ENCODE data around the gene GPR137. TPM values are rescaled to one million over a fixed set of nuclear protein-coding genes. Genes with fewer than 3 reads are reported as not detected.
A peak's percentile ranks its signal among the peaks of the same experiment; 100 is the strongest.

The GPR137 gene, protein sequence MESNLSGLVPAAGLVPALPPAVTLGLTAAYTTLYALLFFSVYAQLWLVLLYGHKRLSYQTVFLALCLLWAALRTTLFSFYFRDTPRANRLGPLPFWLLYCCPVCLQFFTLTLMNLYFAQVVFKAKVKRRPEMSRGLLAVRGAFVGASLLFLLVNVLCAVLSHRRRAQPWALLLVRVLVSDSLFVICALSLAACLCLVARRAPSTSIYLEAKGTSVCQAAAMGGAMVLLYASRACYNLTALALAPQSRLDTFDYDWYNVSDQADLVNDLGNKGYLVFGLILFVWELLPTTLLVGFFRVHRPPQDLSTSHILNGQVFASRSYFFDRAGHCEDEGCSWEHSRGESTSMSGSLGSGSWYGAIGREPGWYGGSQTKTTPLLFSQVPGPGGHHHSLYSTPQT
- polyA plus RNA-seq, result 10 to 100 TPM; 16.5 to 27.9 (median 18.9) TPM
- long read RNA-seq, donor 1, partial matches to known transcripts, result 0 of 1 reads
- long read RNA-seq, donor 1, other reads (novel, unspliced or antisense), result 0 of 1 reads
- long read RNA-seq, donor 2, result 0 reads
- long read RNA-seq, donor 3, result 0 reads
- long read RNA-seq, donor 4, result 0 reads
- long read RNA-seq, donor 5, result 0 reads
- long read RNA-seq, donor 6, result 0 reads
- long read RNA-seq, donor 7, result 0 reads
- long read RNA-seq, donor 8, result 0 reads
- long read RNA-seq, donor 9, result 0 reads
- long read RNA-seq, donor 10, partial matches to known transcripts, result 0 of 9 reads
- long read RNA-seq, donor 10, other reads (novel, unspliced or antisense), result 5 of 9 reads

DNA sequence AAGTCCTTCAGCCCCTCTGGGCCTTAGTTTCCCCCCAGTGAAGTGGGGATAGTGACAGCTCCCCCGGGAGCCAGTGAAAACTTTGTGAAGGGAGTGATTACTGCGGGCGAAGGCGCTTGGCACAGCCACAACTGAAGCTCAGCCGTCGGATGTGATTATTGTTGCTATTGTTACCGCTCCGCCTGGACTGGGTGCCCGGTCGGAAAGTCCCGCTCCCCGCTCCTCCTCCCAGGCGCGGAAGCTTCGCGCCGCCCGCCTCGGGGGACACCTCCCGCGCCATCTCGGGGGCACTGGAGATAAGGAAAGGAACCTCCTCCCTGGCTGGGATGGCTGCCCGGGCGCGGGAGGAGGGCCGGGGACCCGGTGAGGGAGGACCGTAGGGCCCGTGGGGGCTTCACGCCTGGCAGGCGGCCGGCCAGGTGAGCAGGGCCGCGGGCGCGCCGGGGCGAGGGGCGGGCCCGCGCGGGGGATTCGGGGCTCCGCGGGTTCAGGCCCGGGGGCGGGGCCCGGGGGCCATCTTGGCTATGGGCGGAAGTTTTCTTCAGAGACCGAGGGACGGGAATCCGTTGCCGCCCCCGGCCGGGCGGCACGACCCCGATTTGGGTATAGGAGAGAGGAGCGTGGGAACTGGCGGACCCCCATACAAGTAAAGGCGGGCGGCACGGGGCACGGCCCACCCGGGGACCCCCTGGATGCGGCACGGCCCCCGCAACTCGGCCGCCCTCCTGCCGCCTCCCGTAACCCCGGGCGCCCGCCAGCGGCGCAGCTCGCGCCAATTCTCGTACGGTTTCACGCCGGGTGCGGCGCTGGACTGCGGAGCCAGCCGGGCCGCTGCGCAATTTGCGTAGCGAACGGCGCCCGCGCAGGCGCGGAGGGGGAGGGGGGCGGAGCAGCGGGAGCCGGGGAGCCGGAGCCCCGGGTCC lies at the start of gene GPR137:
TSS of gene GPR137 (plus strand) at position 887 of the 923 bp plus-strand sequence. CDS start 677 bp downstream, outside the sequence.
- WGBS, 3 donors, result 0 to 1% (median 0%) methylated on average over 63 to 102 of the region's 102 CpGs
- FAIRE-seq (no peak), DNase-seq (peak; percentile 80 to 96)
- peak within 1 kb of the TSS; percentile 95 to 98 (median 97) for H3K27ac ChIP-seq (ENCODE audit: low read depth in 1 of 3, low read length in 2 of 3)
- H3K9me3 ChIP-seq (ENCODE audit: control insufficient read depth in 2 of 2, insufficient read depth in 1 of 2, low read depth in 1 of 2, low read length in 1 of 2), result no peaks in the 10 kb centered on the region
- H3K27me3 ChIP-seq (ENCODE audit: control insufficient read depth in 3 of 3, insufficient read depth in 3 of 3, low read length in 3 of 3), result peaks cover 0 to 4% (median 0%) of the 10 kb centered on the region in 3 donors
- H3K4me3 ChIP-seq (ENCODE audit: low read depth in 1 of 3, low read length in 3 of 3), result peak within 1 kb of the TSS; percentile 67 to 79 (median 71)
- peaks cover 0 to 43% (median 0%) of the 10 kb centered on the region in 3 donors for H3K36me3 ChIP-seq (ENCODE audit: control insufficient read depth in 3 of 3, insufficient read depth in 2 of 3, low read depth in 1 of 3, low read length in 3 of 3)
- peaks cover 0 to 19% (median 4%) of the 10 kb centered on the region in 3 donors for H3K4me1 ChIP-seq (ENCODE audit: control insufficient read depth in 3 of 3, insufficient read depth in 2 of 3, low read depth in 1 of 3, low read length in 2 of 3)

- Histone ChIP-seq H3K27ac (ENCODE audit: low read depth in 1 of 3, low read length in 2 of 3) (peak overlapping the region; percentile 12 to 72 (median 69)), H3K36me3 (ENCODE audit: control insufficient read depth in 3 of 3, insufficient read depth in 2 of 3, low read depth in 1 of 3, low read length in 3 of 3) (peaks cover 0 to 48% (median 0%) of the 10 kb centered on the region in 3 donors), H3K9me3 (ENCODE audit: control insufficient read depth in 2 of 2, insufficient read depth in 1 of 2, low read depth in 1 of 2, low read length in 1 of 2) (no peaks in the 10 kb centered on the region), H3K4me3 (ENCODE audit: low read depth in 1 of 3, low read length in 3 of 3) (peak overlapping the region in 1 of 3 donors; percentile 4), H3K4me1 (ENCODE audit: control insufficient read depth in 3 of 3, insufficient read depth in 2 of 3, low read depth in 1 of 3, low read length in 2 of 3) (peaks cover 0 to 51% (median 0%) of the 10 kb centered on the region in 3 donors), H3K27me3 (ENCODE audit: control insufficient read depth in 3 of 3, insufficient read depth in 3 of 3, low read length in 3 of 3) (no peaks in the 10 kb centered on the region)
- WGBS, 3 donors, result 10 to 57% (median 42%) methylated on average over 12 of the region's 12 CpGs
- FAIRE-seq (no peak), DNase-seq (peak; percentile 83 to 84)
These were observed 48.1 kb upstream of the GPR137 start for GRCh38 chr11:64237484-64237951.

- Histone ChIP-seq H3K9me3 (ENCODE audit: control insufficient read depth in 2 of 2, insufficient read depth in 1 of 2, low read depth in 1 of 2, low read length in 1 of 2) (no peaks in the 10 kb centered on the region), H3K27ac (ENCODE audit: low read depth in 1 of 3, low read length in 2 of 3) (peak overlapping the region; percentile 12 to 72 (median 69)), H3K4me3 (ENCODE audit: low read depth in 1 of 3, low read length in 3 of 3) (no peak overlapping the region), H3K4me1 (ENCODE audit: control insufficient read depth in 3 of 3, insufficient read depth in 2 of 3, low read depth in 1 of 3, low read length in 2 of 3) (peaks cover 0 to 57% (median 0%) of the 10 kb centered on the region in 3 donors), H3K27me3 (ENCODE audit: control insufficient read depth in 3 of 3, insufficient read depth in 3 of 3, low read length in 3 of 3) (no peaks in the 10 kb centered on the region), H3K36me3 (ENCODE audit: control insufficient read depth in 3 of 3, insufficient read depth in 2 of 3, low read depth in 1 of 3, low read length in 3 of 3) (peaks cover 0 to 50% (median 0%) of the 10 kb centered on the region in 3 donors)
- FAIRE-seq, result no peak
- DNase-seq, result no peak
- WGBS, 3 donors, result 44 to 66% (median 55%) methylated on average over 9 of the region's 9 CpGs
These were observed 47.6 kb upstream of the GPR137 start for GRCh38 chr11:64238076-64238475.

DNA sequence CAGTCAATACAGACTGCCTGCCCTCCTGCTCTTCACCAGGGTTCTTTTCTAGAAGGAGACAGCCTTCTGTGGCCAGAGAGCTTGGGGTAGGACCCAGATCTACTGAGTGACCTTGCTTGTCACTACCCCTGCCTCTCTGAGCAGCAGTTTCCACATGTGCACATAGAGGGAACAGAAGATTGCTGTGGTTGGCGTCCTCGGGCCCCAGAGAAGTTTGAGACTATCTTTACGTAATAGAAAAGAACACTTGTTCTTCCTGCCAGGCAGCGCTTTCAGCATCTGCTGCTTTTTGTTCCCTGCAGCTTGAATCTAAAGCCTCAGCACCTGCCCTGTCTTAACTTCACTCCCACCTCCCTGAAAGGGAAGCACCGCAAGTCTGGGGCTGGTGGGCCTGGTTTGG lies 46.6 kb upstream of the GPR137 start:
- Histone ChIP-seq H3K36me3 (ENCODE audit: control insufficient read depth in 3 of 3, insufficient read depth in 2 of 3, low read depth in 1 of 3, low read length in 3 of 3) (peaks cover 0 to 59% (median 3%) of the 10 kb centered on the region in 3 donors), H3K27ac (ENCODE audit: low read depth in 1 of 3, low read length in 2 of 3) (peak overlapping the region in 1 of 3 donors; percentile 69), H3K27me3 (ENCODE audit: control insufficient read depth in 3 of 3, insufficient read depth in 3 of 3, low read length in 3 of 3) (no peaks in the 10 kb centered on the region), H3K9me3 (ENCODE audit: control insufficient read depth in 2 of 2, insufficient read depth in 1 of 2, low read depth in 1 of 2, low read length in 1 of 2) (no peaks in the 10 kb centered on the region), H3K4me1 (ENCODE audit: control insufficient read depth in 3 of 3, insufficient read depth in 2 of 3, low read depth in 1 of 3, low read length in 2 of 3) (peaks cover 0 to 52% (median 0%) of the 10 kb centered on the region in 3 donors), H3K4me3 (ENCODE audit: low read depth in 1 of 3, low read length in 3 of 3) (no peak overlapping the region)
- 78 to 89% (median 80%) methylated on average over 5 of the region's 5 CpGs for WGBS, 3 donors
- DNase-seq, result no peak
- FAIRE-seq, result no peak

DNA sequence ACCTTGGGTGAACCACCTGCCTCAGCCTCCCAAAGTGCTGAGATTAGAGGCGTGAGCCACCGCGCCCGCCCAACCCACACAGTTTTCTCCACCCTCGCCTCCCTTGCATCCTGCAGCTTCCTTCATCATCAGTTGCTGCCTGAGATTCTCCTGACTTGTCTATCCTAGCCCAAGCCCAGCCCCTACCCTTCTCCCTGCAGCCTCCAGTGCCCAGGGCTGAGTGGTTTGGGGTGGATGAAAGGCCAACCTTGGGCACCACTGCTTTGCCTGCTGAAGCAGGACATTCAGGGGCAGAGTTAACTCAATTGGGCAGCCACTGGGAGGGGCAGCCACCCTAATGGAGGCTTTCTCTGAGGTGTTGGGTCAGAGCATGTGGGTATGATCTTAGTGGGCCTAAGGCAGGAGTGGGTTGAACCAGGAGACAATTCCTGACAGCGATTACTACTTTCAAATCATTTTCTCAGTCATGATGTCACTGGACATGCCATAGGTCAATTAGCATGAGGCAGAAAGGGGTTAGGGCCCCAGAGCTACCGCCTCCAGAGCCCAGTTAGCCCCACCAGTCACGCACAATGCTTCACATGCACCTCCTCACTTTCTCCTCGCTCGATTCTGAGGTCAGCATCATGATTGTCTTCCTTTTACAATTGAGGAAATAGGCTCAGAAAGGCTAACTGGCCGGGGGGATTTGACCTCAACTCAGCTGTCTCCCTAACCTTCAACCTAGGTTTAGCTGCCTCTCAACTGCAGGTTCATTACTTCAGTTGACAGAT lies 45.8 kb upstream of the GPR137 start:
- H3K4me3 ChIP-seq (ENCODE audit: low read depth in 1 of 3, low read length in 3 of 3), result peak overlapping the region in 2 of 3 donors; percentile 60 to 74
- H3K4me1 ChIP-seq (ENCODE audit: control insufficient read depth in 3 of 3, insufficient read depth in 2 of 3, low read depth in 1 of 3, low read length in 2 of 3), result peaks cover 0 to 54% (median 0%) of the 10 kb centered on the region in 3 donors

GRCh38 chr11:64240435-64241240 lies 45.0 kb upstream of the GPR137 start, which contains the start of gene FKBP2:
Gene FKBP2 (plus strand): TSS chr11:64241095. CDS start chr11:64242388, 1,293 bp downstream.
- Histone ChIP-seq H3K4me1 (ENCODE audit: control insufficient read depth in 3 of 3, insufficient read depth in 2 of 3, low read depth in 1 of 3, low read length in 2 of 3) (peaks cover 0 to 54% (median 0%) of the 10 kb centered on the region in 3 donors), H3K36me3 (ENCODE audit: control insufficient read depth in 3 of 3, insufficient read depth in 2 of 3, low read depth in 1 of 3, low read length in 3 of 3) (peaks cover 0 to 70% (median 5%) of the 10 kb centered on the region in 3 donors), H3K9me3 (ENCODE audit: control insufficient read depth in 2 of 2, insufficient read depth in 1 of 2, low read depth in 1 of 2, low read length in 1 of 2) (no peaks in the 10 kb centered on the region), H3K27ac (ENCODE audit: low read depth in 1 of 3, low read length in 2 of 3) (peak within 1 kb of the TSS; percentile 91 to 99 (median 99)), H3K4me3 (ENCODE audit: low read depth in 1 of 3, low read length in 3 of 3) (peak within 1 kb of the TSS; percentile 68 to 97 (median 74)), H3K27me3 (ENCODE audit: control insufficient read depth in 3 of 3, insufficient read depth in 3 of 3, low read length in 3 of 3) (no peaks in the 10 kb centered on the region)
- DNase-seq (peak; percentile 98 to 99), FAIRE-seq (no peak)
- 1% methylated on average over 55 to 58 of the region's 58 CpGs for WGBS, 3 donors

More for the DNA sequence above, 45.8 kb upstream of the GPR137 start:
- WGBS, 3 donors, result 44 to 61% (median 54%) methylated on average over 11 of the region's 11 CpGs
- Histone ChIP-seq H3K36me3 (ENCODE audit: control insufficient read depth in 3 of 3, insufficient read depth in 2 of 3, low read depth in 1 of 3, low read length in 3 of 3) (peaks cover 0 to 68% (median 5%) of the 10 kb centered on the region in 3 donors), H3K27me3 (ENCODE audit: control insufficient read depth in 3 of 3, insufficient read depth in 3 of 3, low read length in 3 of 3) (no peaks in the 10 kb centered on the region), H3K27ac (ENCODE audit: low read depth in 1 of 3, low read length in 2 of 3) (peak overlapping the region; percentile 82 to 99 (median 99)), H3K9me3 (ENCODE audit: control insufficient read depth in 2 of 2, insufficient read depth in 1 of 2, low read depth in 1 of 2, low read length in 1 of 2) (no peaks in the 10 kb centered on the region)
- FAIRE-seq (no peak), DNase-seq (no peak)

DNA sequence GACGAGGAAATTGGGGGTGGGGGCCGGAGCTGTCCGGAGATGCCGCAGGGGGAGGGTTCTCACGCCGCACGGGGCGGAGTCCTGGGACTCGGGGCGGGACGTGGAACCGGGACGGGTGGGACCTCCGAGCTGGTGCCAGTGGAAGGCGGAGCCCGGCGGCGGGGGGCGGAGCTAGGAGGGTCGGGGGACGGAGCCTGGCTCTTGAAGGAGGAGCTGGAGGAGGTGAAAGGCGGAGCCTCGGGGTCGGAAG lies 44.5 kb upstream of the GPR137 start:
- H3K9me3 ChIP-seq (ENCODE audit: control insufficient read depth in 2 of 2, insufficient read depth in 1 of 2, low read depth in 1 of 2, low read length in 1 of 2), result no peaks in the 10 kb centered on the region
- peak; percentile 99 to 100 for DNase-seq
- H3K36me3 ChIP-seq (ENCODE audit: control insufficient read depth in 3 of 3, insufficient read depth in 2 of 3, low read depth in 1 of 3, low read length in 3 of 3), result peaks cover 0 to 68% (median 5%) of the 10 kb centered on the region in 3 donors
- FAIRE-seq, result no peak
- H3K4me3 ChIP-seq (ENCODE audit: low read depth in 1 of 3, low read length in 3 of 3), result peak overlapping the region; percentile 38 to 74 (median 60)
- 1 to 2% (median 1%) methylated on average over 18 to 24 of the region's 24 CpGs for WGBS, 3 donors
- H3K27me3 ChIP-seq (ENCODE audit: control insufficient read depth in 3 of 3, insufficient read depth in 3 of 3, low read length in 3 of 3), result no peaks in the 10 kb centered on the region
- H3K4me1 ChIP-seq (ENCODE audit: control insufficient read depth in 3 of 3, insufficient read depth in 2 of 3, low read depth in 1 of 3, low read length in 2 of 3), result peaks cover 0 to 50% (median 0%) of the 10 kb centered on the region in 3 donors
- H3K27ac ChIP-seq (ENCODE audit: low read depth in 1 of 3, low read length in 2 of 3), result peak overlapping the region; percentile 82 to 99 (median 99)

Measured in small intestine (tissue), 16 donors.